Right renal pelvis (tissue), 4 donors: ENCODE measurements around the gene B4GALT5. TPM values are rescaled to one million over a fixed set of nuclear protein-coding genes. Genes with fewer than 3 reads are reported as not detected.

ENCODE experiments used
- DNase-seq, 4 donors: peaks; one replicate each; pipeline ENCODE4 v3.0.0-alpha.2; 2013; ENCODE audit warnings: low read depth in 4 of 4, low spot score in 3 of 4, missing footprints in 1 of 4
- polyA plus RNA-seq, 4 donors: library from polyadenylated mRNA; unstranded; fragments of 120-200 nt; gene quantifications; one replicate each; pipeline ENCODE4 v1.2.1, GENCODE V29; 2013; ENCODE audit not compliant: insufficient read length in 4 of 4

B4GALT5 gene
- polyA plus RNA-seq, 4 donors: 45.2 to 54.6 (median 51.9) TPM

DNA sequence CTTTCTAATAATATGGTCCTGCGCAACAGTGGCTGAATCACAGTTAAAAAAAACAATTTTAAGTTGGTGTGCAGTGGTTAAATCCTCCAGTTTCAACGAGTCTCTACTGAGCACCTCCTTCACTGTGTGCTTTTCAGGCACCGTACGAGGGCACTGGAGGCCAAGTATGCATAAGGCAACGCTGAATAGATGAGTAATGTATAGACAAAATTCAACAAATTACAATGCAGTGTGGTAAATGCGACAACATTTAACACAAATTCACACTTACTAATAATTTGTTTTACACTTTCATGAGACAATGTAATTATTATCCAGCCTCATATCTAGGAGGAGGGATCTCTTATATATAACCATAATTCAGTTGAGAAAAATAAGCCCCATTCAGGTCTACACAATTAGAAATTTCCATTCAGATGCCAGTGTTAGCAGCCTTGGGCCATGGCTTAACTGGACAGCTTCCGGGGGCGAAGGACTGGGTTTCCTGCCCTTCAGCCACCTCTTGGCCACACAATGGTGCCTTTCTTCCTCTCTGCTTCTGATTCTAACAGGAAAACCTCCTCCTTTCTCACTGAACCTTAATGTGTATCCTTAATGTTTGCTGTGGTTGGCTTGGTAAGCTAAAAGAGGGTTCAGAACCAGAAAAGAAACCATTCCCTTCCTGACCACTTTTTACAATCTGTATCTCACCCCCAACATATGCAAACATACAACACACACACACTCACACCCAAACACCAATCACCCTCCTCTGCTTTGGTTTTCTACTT lies 51.9 kb downstream of the B4GALT5 start:
- no peak for DNase-seq

DNA sequence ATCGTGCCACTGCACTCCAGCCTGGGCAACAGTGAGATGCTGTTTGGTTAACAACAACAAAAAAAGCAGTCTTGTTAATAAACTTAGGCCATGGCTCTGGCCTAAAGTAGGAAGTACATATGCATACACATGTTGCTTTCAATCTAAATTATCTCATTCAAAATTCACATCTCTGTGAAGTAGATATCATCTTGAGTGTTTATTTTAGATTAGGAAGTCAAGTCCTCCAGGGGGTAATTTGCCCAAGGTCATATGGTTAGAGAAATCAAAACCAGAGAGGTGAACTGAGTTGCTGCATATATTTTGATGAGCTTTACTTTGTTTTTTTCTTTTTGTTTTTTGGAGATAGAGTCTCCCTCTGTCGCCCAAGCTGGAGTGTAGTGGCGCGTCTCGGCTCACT lies 52.8 kb downstream of the B4GALT5 start:
- no peak for DNase-seq

DNA sequence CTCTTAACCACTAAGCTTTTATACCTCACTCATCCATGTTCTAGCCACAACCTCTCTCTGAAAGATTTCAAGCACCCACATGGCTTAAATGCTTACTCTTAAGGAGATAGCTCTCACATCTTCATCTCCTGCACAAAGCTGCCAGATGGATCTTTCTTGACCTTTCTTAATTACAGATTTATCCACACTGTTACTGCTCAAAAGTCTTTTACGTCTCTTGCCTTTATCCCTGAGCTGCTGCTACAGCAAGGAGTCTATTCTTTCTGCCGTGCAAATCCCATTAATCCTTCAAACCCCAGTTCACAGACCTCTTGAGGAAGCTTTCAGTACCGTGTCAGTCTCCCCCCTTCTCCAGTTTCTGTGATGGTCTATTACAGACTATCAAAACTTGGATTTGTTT lies 54.6 kb downstream of the B4GALT5 start:
- DNase-seq: no peak

DNA sequence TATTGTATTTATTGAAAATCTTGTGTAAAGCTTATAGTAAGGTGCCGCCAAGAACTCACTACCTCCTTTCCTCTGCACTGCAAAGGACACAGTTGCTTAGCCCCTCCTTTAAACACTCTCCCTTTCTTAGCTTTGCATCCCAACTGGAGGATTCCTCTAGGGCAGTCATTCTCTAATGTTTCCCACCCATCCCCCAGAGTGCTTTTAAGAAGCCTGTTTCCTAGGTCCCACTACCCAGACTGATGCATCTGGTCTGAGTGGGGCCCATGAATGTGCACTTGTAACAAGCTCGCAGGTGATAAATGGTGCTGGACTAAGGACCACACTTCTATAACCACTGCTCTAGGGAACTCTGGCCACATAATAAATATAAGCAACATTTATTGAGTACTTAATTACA lies 55.2 kb downstream of the B4GALT5 start:
- DNase-seq: no peak

DNA sequence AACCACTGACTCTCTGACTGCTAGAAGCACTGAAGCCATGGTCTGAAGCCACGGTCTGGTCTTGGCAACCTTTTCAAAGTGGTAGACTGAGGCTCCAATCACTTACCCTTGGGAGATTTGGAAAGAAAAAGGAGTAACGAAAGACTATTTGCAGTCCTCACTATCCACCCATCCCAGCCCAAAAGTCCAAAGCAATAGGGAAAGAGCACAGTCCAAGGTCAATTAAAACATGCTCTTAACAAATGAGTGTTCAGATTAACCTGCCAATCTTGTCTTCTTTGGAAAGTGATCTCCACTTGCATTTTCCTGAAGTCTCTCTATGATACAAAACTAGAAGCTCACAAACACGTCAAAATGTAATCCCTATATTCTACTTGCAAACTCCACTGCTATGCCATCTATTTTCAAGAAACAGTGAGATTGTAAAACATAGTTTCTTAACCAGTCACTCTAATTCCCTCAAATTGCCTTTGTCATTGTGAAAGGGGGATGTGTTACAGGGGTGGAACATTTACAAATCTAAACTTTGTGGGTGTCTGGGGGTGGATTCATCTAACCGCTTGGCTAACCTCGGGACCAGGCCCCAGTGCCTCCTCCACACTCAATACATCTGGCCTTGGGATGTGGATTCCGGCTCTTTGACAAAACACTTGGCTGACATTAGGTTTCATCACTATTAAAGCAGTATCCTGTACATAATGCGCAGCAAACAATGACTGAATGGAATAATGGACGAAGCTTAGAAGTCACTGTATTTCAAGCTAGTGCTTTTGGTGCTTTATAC lies 56.4 kb downstream of the B4GALT5 start:
- no peak for DNase-seq

DNA sequence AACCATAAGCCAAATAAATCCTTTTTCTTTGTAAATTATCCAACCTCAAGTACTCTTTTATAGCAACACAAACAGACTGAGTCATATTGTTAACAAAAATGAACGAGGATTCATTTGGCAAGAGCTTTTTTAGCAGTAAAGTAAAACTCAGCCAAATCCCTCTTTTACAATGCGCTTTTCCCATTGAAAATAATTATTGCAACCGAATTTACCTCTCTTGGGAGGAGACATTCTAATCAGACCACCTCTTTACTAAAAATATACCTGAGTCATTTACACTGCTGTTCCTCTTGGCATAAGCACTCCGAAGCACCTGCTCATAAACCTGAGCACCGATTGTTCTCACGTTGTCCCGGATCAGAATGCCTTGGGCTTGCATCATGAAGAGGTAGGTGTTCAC lies 57.4 kb downstream of the B4GALT5 start:
- no peak for DNase-seq

DNA sequence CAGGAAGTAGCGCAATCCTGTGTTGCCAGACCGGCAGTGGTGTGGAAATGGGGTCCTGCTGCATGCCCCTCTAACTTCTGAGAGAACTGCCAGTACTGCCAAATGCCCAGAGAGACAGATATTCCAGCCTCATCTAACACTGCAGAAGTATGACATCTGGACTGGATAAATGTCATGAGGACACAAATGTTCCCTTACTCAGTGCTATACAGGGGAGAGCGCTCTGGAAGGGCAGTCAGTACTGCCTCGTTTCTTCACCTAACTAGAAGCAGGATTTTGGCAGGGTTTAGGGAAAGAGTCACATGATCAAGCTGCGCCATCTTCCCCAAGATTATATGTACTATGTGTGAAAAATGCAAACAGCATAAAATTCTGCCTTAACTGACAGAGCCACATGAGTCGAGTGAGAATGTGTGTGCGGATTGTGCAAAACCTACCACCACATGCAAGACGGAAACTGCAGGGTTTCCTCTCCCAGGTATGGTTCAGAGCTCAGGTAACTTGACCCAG lies 59.7 kb downstream of the B4GALT5 start:
- no peak for DNase-seq

DNA sequence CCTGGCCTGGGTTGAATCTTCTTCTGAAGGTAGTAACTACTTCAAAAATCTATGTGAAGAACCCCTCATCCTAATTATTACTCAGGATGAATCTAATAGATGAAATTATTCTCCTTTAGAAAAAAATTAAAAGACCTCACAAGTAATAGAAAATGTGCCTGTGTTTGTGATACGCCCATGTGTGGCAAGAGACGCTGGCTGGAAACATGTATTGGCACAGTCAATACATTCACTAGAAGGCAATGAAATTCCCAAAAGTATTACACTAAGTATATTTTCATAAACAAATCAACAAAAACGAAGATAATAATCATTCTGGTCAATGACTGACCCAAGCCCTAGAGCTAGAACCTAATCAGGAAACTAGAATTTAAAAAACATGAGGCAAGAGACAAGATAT lies 64.0 kb downstream of the B4GALT5 start:
- no peak for DNase-seq

DNA sequence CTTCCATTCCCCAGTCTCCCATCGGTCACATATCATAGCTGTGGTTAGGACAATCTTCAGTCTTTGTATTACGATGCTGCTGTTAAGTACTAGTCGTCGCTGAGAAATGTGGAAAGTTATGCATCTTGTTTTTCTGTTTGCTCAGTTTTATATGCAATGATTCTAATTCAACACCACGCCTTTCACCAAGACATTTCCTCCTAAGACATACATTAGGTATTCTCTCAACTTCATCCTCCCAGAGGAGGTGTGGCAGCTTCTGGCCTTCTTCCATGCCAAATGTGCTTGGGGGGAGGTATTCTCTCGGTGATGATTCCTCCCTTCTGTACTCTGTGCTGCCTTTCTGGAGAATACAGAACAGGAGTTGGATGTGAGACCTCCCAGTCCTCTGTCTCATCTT lies 66.1 kb downstream of the B4GALT5 start:
- DNase-seq: no peak

DNA sequence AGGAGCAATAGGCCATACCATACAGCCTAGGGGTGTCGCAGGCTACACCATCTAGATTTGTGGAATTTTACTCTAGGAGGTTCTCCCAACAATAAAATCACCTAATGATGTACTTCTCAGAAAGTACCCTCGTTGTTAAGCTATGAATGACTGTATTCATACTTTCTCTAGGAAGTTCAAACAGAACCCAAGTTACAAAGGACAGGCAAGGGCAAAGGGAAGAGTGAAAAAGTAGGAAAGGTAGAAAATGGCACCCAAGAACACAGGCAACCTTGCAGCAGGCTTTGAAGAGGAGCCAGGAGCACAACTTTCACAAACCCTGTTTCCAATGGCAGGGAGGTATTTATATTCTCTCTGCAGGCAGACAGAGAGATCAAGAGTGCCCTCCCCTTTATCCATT lies 67.2 kb downstream of the B4GALT5 start:
- no peak for DNase-seq

DNA sequence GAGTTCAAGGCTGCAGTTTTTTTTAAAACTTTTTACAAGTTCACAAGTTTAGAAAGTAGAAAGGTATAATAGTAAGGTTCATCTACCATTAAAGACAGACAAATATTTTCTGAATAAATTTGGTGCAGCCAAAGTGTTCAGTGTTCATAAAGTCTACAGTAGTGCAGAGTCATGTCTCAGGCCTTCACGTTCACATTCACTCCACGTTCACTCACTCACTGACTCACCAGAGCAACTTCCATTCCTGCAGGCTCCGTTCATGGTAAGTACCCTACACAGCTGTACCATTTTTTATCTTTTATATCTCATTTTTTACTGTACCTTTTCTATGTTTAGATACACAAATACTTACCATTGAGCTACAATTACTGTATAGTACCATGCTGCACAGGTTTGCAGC lies 67.6 kb downstream of the B4GALT5 start:
- DNase-seq: no peak

DNA sequence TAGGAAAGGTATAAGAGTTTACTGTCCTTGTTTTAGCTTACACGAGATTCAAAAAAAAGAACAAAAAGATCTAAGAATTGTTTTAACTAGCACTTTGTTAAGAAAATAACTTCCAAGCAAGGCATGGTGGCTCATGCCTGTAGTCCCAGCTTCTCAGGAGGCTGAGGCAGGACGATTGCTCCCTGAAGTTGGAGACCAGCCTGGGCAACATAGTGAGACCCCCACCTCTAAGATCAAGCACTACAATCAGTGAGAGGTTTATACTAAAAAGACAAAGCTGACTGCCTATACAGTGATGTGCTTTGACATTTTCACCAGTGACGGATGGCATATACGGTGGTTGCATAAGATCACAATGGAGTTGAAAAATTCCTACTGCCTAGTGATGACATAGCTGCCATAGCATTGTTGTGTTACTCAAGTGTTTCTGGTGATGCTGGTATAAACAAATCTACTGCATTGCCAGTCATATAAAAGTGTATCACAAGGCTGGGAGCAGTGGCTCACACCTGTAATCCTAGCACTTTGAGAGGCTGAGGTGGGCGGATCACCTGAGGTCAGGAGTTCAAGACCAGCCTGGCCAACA lies 68.6 kb downstream of the B4GALT5 start:
- DNase-seq: no peak

DNA sequence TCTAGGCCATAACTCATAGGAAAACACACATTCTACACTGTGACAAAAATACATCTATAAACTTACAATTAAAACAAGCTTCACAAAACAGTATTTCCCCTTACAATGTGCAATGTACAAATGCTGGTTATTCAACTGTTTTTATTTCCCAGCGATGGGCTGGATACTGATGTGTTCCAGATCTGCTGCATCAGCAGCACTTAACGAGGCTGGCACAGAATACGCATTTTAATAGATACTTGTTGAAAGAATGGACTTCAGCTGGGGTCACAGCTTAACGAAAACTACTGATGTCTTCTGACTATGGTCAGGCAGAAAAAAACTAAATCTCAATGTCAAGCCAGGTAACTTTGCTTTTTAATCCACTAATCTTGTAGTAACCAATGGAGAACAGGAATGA lies 70.9 kb downstream of the B4GALT5 start:
- DNase-seq: no peak

DNA sequence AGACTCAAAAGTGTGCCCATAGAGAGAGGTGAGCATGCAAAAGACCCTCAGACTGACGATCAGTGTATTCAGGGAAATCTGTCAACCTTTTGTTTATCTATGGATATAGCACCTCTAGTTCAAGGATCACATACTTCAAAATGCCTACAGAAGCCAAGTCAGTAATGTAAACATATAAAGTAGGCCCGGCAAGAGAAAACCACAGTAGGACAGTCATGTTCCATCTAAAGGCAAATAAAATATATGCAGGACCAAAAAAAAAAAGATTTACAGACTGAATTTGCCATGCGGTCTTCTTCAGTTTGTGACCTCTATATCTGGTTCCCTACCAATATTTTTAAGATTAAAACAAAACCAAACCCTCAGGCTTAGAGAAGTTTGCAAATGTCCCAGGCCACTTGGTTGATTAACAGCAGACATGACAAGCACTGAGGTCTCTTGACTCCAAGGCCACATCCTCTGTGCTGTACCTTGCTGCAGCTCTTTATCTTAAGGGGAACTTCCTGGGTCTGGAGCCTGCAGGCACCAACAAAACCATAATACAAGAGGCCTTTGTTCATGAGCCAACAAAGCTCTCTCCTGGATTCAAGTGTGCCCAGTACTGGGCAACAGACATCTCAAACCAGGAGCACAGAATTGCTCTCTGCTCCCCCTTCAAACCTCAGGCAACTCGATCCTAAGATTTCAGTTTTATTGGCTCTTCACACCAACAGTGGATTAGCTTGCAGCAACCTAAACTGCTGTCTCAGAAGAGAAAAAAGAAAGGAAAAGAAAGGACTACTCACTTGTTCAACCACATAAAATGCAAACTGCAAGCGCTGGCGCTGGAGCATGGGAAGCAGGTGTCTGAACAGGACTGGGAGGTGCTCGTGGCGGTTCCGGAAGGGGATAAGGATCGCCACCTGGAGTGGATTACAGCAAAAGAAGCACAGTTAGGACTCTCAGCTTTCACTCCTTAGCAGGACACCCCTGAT lies 71.7 kb downstream of the B4GALT5 start:
- DNase-seq: no peak

DNA sequence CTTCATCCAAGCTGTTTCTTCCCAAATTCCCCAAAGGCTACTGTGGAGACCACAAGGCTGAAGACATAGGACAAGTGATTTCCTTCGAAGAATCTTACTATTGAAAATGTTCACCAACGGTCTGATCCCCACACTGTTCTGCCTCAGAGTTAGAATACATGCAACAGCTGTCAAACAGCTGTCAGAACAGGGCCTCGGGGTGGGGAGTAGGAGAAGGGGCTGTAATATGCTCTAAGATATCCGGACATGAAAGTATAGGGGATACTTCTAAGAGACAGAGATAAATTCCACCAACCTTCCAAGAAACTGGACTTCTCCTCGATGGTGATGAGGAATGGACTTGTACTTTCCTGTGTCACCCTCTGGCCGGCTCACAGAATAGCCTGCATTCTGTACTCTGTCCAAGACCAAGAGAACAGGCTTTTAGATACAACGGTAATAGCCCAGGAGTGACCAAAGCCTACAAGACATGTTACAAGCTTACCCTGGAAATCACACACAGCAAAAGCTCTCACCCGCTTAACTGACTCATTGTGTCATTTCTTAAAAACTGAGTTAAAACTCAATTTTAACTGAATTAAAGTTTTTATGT lies 76.5 kb downstream of the B4GALT5 start:
- DNase-seq: no peak

DNA sequence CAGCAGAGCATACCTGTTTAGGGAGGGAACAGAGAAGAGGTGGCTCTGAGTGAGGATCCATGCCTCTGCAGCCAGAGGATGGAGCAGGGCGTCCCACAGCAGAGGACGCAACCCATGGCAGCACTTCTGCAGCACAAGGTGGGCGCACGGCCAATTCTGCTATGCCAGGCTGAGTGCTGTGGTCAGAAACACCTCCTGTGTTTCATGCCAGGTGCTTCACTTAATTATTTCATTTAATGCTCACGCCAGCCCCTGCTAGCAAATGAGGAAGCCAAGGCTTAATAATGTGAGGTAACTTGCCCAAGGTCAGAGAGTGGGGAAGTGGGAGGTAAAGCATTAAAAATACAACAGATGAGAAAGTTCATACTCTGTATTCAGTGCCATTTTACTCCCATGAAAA lies 77.2 kb downstream of the B4GALT5 start:
- DNase-seq: no peak

DNA sequence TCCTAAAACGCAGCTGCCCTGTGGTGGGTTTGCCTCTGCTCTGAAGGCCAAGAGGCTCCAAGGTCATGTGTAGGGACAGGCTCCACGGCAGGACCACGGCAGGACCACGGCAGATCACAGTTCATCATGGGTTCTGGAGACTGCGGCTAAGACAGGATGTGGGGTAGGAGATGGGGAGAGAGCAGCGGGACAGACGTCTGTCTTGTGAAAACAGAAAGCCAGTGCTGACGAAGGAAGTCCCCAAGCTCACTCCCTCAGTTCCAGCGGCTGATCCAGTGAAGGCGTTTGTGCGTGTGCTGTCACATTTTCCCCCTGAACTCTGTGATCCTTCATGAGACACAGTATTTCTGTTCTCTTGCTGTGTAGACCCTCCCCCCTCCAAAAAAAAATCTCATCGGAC lies 77.8 kb downstream of the B4GALT5 start:
- DNase-seq: no peak

DNA sequence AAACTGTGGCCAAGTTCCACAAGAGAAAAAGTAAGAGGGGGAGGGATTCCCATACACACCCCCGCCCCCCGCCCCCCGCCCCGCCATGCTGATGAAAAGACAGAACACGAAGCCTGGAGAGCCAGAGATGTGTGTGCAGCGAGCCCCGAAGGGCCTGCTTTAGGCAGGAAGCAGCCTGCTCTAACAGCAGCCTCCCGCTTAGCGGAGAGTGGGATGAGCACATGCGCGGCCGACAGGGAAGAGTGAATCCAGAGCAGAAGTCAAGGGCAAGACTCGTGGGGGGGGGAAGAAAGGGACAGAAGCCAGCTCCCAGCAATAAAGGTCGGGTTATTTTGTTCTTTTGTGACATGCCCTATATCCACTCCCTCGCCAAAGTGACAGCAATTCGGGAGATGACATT lies 78.5 kb downstream of the B4GALT5 start:
- DNase-seq: peak in 3 of 4 donors; percentile 35 to 55 (median 44)

DNA sequence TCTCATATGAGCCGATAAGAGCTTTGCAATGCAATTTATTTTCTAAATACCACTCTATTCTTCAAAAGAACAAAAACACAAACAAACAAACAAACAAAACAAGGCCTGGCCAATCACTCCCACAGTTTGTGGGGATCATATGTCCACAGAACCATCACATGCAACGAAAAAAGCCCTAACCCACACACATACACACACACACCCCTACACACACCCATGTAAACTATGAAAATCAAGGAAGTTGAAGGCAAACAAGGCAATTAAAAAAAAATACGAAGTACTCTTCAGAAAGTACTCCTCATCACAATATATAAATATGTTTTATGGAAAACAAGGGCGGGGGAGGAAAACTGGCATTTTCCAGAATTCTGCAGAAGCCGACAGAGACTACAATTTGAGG lies 79.6 kb downstream of the B4GALT5 start:
- DNase-seq: no peak

DNA sequence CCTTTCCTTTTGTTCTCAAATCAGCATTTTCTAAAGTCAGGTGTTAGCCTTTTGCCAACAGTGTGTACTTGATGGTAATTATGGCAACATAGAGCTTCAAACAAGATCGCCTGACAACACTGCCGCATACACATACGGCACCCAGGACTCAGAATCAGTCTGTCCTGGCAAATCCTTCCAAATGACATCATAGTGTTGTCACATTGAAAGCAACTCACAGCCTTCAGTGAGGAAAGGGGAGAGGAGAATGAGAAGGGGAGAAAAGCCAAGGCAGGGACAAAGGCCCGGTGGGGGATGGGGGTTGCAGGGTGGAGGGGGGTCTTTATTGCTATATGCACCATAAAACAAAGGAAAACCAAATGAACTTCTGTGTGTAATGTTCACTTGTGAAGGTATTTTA lies 80.0 kb downstream of the B4GALT5 start:
- no peak for DNase-seq
